GM21526 (cell line): ENCODE measurements around the gene ZNF555.
"Not testable (repeated sequence)": the region's sequence is repeated elsewhere in the genome, so short reads cannot be mapped to it uniquely, and the experiment has no call there.

ENCODE experiments used
- ATAC-seq: cut with Tn5 transposase; IDR thresholded peaks from one replicate; pipeline ENCODE4 v1.9.1; 2021; ENCODE audit warnings: moderate library complexity; ENCODE audit not compliant: unreplicated experiment, low FRiP score

ZNF555 gene

DNA sequence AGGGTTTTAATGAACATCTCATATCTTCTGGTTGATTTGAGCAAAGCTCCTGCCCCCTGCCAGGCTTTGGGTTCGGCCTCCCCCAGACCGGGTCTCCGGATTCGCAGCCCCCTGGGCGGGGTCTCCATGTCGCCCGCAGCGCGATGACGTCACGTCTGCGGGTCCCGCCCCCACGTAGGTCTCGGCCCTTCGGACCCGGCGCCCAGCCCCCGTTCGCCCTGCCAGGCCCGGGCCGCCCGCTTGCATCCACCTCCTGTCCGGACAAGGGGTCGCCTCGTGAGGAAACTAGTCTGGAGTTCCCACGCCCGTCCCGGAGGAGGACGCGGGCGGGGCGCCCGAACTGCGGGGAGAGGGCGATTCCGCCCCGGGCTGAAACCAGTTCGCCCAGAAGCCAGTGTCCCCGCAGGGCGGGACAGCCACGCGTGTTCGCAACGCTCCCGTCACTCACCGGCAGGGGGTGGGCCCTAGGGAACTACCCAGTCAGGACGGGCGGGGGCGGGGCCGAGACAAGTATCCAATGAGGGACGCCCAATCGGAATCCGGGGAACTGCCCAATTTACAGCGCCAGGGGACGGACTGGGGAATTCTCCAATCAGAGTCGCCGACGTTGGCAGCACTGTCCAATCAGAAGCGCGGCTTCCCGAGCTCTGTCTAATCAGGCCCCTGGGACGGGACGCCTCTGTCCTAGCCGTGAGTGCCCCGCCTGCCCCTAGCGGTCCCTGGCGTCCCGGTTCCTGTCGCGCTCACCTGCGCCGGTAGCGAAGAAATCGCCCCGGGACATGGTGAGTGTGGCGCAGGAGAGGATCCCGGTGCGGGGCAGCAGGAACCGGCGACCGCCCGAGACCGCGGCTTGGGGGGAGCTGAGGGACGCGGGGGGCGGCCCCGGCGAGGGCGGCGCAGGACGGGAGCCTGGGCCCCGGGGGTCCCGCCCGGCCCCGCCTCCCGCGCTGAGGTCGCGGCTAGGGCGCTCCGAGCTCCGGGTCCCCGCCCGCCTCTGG lies at the start of gene ZNF555:
ZNF555 (plus strand) TSS at position 682 of the 998 bp plus-strand sequence; CDS start at position 780, 98 bp downstream.
- ATAC-seq, result peak; percentile 88

DNA sequence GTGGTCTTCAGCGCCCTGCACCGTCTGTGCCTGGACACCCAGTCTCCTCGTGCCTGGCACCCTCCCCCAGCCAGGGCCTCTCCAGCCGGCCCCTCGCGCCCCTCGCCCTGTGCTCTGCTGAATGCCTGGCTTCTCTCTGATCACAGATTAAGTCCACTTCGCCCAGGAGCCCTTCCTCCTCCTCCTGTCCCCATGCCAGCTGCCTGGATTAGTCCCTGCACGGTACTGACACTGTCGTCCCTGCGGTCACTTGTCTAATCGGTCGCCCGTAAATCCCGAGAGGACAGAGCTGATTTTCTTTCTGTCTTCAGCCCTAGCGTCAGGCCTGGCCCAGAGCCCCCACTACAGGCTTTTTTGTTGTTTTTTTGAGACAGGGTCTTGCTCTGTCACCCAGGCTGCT lies 49.4 kb upstream of the ZNF555 start:
- no peak for ATAC-seq

DNA sequence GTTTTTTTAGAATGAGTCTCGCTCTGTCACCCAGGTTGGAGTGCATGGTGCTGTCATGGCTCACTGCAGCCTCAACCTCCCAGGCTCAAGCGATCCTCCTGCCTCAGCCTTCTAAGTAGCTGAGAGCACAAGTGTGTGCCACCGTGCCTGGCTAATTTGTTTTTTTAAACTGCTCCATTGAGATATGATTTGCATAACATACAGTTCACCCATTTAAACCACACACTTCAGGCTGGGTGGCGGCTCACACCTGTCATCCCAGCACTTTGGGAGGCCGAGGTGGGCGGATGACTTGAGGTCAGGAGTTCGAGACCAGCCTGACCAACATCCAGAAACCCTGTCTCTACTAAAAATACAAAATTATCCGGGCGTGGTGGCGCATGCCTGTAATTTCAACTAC lies 48.6 kb upstream of the ZNF555 start:
- not testable (repeated sequence) for ATAC-seq

DNA sequence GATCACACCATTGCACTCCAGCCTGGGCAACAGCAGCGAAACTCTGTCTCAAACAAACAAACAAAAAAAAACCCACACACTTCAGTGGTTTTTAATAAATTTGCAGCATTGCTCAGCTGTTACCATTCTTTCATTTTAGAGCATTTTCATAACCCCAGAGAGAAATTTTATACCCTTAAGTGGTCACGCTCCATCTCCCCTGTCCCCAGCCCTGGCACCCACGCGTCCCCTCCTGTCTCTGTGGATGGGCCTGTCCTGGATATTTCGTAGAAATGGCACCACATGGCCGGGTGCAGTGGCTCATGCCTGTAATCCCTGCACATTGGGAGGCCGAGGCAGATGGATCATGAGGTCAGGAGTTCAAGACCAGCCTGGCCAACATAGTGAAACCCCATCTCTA lies 48.1 kb upstream of the ZNF555 start:
- no peak for ATAC-seq

DNA sequence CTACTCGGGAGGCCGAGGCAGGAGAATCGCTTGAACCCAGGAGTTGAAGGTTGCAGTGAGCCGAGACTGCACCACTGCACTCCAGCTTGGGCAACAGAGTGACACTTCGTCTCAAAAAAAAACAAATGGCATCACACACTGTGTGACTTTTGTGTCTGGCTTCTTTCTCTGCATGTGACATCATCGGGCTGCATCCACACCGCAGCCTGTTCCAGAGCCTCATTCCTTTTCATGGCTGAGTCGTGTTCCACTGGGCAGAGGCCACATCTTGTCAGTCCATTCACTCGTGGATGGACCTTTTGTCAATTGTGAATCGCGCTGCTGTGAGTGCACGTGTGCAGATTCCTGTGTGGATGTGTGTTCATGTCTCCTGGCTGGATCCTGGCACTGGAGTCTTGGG lies 47.7 kb upstream of the ZNF555 start:
- ATAC-seq, result no peak

DNA sequence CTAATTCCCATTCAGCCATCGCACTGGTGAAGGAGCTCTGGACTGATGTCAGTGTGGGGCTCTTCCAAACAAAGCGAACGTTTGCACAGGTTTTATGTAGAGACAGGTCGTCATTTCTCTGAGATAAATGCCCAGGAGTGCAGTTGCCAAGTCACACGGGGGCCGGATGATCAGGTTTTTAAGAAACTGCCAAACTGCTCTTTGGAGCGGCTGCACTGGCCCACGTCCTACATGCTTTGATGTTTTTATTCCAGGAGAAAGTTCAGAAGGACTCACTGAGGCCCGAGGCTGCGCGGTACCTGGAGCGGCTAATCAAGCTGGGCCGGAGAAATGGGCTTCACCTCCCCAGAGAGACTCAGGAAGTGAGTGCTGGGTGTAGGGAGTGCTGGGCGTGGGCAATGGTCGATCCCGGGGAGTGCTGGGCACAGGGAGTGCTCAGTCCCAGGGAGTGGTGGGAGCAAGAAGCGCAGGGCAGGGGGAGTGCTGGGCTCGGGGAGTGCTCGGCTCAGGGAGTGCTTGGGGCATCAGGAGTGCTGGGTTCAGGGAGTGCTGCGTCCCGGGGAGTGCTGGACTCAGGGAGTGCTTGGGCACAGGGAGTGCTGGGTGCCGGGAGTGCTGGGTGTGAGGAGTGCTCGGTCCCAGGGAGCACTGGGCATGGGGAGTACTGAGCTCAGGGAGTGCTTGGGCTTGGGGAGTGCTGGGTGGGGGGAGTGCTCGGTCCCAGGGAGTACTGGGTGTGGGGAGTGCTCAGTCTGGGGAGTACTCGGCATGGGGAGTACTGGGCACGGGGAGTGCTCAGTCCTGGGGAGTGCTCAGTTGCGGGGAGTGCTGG lies 45.2 kb upstream of the ZNF555 start:
- ATAC-seq, result no peak

DNA sequence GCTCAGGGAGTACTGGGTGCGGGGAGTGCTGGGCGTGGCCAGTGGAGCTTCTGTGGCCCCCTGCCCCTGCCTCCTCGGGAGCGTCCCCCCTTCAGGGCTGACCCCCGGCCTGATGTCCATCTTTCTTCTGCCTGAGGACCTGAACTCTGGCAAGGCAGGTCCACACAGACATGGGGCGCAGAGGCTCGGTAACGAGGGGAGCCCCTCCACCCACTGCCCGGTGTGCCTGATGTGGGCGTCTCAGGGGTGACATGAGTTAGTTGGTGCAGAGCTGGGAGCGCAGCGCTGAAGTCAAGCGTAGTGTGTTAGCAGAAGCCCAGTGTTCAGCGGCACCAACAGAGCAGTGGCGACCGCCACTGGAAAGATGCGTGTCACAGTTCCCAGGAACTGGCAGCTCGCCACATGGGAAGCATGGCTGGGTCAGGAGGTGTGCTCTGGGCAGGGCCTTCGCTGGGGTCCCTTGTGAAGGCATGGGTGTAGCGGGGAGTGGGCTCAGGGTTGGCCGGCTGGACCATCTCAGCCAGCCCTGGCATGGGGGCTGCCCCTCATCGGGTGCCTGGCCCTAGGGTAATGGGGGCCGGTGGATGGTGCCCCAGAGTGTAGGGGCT lies 44.5 kb upstream of the ZNF555 start:
- ATAC-seq, result no peak

DNA sequence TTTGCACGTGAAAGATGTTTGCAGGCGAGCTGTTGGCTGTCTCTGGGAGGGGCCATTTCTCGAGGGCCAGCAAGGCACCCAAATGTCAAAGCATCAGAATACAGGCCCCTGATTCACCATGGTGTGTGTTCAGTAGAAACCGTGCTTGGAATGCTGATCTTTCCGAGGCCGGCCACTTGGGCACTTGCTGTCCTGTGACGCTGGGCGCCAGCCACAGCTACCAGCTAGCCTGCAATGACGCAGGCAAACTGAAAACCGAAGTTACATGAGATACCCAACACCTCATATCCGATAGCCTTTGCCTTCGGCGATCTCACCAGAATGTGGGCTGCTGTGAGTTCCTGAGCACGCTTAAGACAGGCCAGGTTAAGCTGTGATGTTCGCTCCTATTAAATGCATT lies 44.0 kb upstream of the ZNF555 start:
- ATAC-seq, result no peak

DNA sequence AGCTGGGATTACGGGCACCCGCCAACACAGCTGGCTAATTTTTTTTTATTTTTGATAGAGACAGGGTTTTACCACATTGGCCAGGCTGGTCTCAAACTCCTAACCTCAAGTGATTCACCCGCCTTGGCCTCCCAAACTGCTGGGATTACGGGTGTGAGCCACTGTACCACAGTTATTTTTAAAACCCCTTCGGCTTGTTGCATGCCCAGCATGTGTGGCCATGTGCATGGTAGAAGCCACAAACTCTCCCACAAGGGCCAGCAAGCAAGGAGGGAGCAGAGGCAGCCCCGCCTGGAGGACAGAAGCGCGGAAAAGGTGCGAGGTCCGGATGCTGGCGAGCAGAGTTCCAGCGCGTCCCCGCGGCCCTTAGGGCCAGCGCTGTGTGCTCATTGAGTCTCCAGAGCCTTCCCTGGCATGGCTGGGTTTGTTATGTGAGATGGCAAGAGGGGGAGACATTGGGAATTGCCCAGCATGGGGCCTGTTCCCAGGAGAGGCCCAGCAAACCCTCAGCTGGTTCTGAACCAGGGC lies 43.1 kb upstream of the ZNF555 start:
- no peak for ATAC-seq

DNA sequence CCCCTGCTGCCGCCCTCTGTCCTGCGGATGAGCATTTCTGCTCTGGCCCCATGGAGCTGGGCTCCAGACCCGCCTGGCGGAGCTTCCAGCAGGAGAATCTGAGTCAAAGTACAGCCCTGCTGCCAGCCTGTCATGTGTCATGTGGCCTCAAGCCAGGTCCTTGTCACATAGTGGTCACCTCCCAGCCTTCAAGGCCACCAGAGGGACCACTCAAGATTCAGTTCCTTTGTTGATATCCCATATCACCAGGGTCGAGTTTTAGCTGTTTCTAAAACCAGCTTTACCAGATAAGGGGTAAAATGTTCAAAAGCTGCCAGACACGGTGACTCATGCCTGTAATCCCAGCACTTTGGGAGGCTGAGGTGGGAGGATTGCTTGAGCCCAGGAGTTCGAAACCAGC lies 42.5 kb upstream of the ZNF555 start:
- no peak for ATAC-seq

DNA sequence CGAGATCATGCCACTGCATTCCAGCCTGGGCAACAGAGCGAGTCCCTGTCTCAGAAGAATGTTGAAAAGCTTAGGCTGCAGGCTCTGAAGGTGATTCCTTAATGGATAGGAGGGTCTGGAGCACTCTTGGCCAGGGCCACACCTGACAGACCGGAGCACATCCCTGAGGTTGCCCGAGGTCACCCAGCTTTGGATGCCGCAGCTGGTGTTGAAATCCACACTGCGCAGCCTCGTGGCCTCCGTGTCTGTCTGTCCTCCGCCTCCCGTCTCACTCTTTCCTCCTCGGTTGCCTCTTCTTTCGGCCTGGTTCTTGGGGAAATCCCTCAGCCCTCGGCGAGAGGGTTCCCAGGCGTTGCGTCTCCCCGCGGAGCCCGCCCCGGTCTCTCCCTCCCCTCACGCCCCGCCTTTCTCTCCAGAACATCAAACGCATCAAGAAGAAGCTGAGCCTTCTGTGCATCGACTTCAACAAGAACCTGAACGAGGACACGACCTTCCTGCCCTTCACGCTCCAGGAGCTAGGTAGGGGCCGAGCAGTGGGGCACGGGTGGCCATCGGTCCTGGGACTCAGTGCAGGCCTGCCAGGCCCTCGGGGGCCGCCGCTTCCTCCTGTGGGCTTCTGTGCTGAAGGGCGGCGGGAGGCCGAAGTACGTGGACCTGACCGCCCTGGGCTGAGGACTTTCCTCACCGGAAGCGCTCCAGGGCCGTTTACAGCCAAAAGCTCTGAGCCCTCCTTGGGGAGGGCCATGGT lies 41.8 kb upstream of the ZNF555 start:
- ATAC-seq, result no peak

DNA sequence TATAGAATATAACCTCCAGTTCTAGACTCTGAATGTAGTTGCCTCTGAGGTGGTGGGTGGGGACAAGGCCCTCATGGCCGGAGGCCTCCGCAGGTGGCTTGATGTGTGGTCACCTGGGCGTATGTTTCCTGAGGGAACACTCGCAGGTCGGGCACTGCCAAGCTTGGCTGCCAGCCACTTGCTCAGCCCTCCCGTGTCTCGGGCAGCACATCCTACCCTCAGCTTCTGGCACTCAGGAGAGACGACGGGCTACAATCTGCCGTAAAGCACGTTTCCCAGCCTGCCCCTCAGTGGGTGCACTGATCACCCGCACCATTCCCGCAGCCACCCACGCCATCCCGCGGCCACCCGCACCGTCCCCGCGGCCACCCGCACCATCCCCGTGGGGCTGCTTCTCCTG lies 40.8 kb upstream of the ZNF555 start:
- ATAC-seq, result no peak

DNA sequence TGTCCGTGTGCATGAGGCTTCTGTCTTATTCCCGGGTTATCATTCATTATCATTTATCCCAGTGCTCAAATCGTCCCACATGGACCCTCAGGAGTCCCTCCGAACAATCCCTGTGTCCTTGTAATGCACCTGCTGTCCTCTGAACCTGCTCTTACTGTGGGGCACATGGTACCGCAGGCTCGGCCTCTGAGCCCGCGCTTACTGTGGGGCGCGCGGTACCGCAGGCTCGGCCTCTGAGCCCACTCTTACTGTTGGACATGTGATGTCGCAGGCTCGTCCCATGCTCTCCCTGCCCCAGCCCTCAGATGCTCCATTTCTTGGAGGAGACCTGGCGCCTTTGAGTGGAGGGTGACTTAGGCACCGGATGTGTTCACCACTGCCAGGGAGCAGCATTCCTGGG lies 38.4 kb upstream of the ZNF555 start:
- ATAC-seq, result no peak

DNA sequence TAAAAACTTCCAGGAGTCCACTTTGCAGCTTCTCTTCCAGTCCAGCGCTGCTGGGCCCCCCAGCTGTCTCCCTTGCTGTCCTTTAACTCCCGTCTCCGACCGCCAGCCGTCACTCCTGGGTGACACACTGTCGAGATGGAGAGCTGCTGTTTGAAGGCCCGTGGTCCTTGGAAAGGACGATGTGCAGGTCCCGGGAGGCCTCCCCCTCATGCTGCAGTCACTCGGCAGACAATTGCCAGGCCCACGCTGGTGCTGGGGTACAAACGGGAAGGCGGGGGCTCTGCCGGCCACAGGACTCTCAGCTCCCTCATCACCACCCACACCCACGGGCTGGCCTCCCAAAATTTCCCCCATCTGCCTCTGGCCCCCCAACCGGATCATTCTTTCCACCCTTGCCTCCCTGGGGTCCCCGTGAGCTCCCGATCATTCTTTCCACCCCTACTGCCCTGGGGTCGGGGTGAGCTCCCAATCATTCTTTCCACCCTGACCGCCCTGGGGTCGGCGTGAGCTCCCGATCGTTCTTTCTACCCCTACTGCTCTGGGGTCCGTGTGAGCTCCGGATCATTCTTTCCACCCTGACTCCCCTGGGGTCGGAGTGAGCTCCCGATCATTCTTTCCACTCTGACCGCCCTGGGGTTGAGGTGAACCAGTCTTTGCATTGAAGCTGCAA lies 37.7 kb upstream of the ZNF555 start:
- ATAC-seq, result no peak

DNA sequence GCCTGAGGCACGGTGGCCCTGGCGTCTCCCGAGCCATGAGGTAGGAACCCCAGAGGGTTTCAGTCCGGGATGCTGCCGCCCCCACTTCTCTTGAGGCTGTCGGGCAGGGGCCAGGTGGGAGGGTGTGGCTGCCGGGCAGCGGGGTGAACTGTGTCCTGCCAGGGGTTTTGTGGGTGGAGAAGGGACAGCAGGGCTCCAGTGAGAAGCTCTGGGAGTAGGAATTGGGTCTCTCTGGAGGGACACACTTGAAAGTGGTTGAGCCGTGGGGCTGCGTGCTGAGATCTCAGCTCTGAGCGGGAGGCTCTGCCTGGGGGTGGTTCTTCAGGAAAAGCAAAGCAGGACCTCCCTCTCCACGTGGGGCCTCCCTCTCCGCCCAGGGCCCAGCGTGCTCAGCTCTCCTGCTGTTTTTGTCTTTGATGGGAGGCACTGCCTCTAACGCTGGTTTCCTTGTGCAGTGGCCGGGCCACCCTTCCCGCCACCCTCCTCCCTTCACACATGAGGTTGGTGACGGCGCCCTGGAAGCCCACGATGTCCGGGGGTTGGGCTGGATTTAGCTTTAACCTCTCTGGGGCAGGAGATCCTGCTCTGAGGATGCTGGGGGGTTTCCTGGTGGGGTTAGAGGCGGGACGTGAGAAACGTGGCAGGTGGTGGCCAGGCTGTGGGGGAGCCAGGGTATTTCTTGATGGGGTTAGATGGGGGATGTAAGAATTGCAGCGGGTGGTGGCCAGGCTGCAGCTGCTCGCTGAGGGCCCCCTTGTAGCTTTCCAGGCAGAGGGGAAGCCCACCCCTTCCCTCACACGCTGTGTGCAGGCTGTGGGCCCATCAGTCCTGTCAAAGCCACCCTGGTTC lies 36.9 kb upstream of the ZNF555 start:
- ATAC-seq, result no peak

DNA sequence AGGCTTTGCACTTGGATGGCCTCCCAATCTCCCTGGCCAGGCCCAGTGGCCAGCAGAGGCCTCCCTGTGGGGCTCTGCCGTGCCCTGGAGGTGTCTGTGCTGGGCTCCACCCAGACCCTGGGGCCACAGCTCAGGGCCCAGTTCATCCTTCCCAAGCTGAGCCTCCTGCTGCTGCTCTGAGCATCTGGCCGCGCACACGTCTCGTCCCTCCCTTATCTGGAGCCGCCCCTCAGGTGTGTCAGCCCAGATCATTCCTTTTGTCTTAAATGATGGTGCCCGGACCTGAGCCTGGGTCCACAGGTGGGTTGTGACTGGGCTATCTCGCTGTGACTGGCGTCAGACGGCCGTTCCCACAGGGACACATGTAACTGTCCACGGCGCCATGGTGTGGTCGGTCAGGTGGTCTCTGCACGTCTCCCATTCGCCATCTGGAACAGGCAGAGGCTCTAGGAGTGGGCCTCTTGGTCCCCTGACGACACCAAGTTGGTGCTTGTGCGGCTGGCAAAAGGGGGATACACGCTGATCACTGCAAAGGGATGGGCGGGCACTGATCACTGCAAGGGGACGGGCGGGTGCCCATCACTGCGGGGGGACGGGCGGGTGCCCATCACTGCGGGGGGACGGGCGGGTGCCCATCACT lies 35.9 kb upstream of the ZNF555 start:
- ATAC-seq, result no peak

DNA sequence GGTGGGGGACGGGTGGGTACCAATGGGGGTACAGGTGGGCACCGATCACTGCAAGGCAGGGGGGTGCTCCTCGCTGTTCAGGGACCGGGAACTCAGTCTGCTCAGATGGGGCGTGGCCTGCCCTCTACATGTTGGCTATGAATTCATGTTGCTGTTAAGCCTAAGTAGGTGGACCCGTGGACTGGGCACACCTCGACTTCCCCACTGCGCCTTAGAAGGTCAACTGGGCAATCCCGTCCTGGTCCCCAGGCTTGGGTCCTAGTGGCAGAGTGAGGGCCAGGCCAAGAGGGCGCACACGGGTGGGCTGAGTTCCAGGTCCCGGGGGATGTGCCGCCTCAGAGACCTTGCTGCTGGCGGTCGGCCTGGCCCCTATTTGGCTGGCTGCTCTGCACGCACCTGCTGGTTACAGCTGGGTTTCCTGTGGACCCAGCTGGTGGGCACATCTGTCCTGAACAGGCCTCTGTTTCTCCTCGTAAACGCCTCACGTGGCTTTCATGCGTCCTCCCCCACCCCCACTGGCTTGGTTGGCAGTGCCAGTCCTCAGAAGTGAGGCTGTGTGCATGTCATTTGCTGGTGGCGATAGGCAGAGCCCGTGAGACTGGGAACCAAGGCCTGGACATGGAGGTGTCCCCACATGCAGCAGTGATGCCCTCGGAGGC lies 35.2 kb upstream of the ZNF555 start:
- ATAC-seq, result no peak
